HG02885 (cell line): ENCODE measurements around the gene CUBN.

Experiments used
- ATAC-seq: cut with Tn5 transposase; IDR thresholded peaks from one replicate; pipeline ENCODE4 v1.9.1; 2021; ENCODE audit warnings: mild to moderate bottlenecking; ENCODE audit not compliant: unreplicated experiment, poor library complexity

Gene CUBN

DNA sequence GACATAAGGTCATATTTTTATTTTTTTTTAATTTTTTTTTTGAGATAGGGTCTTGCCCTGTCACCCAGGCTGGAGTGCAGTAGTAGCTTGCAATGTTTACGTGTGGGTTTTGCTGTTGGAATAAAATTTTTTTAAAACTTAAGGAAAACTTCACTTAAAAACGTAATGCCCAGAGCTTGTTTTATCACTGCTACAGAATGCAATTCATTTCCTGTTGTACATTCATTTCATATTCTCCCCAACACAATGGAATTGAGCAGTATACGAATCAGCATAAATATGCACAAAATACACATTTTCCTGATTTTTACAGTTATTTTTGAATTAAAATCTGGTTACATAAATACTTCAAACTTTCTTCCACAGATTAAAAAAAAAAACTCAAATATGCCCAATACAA is 352.7 kb downstream of the CUBN start:
- no peak for ATAC-seq
